IPS-18a (cell line): ENCODE measurements around the gene SPRED2.

Experiments
- H3K27ac ChIP-seq: one replicate; pipeline ENCODE4 v1.5.1; 2013; ENCODE audit warnings: low read length
- H3K27me3 ChIP-seq: one replicate; pipeline ENCODE4 v1.6.1; 2013; ENCODE audit warnings: mild to moderate bottlenecking, low read length; ENCODE audit not compliant: control insufficient read depth, insufficient read depth
- H3K36me3 ChIP-seq: one replicate; pipeline ENCODE4 v1.6.1; 2013; ENCODE audit warnings: low read depth, low read length; ENCODE audit not compliant: control insufficient read depth
- H3K4me1 ChIP-seq: one replicate; pipeline ENCODE4 v1.6.1; 2013; ENCODE audit warnings: low read depth, low read length; ENCODE audit not compliant: control insufficient read depth
- H3K4me3 ChIP-seq: one replicate; pipeline ENCODE4 v1.5.1; 2013; ENCODE audit warnings: low read length
- H3K9ac ChIP-seq: one replicate; pipeline ENCODE4 v1.6.1; 2013; ENCODE audit warnings: mild to moderate bottlenecking, low read length, moderate library complexity
- H3K9me3 ChIP-seq: one replicate; pipeline ENCODE4 v1.6.1; 2013; ENCODE audit warnings: low read depth, low read length; ENCODE audit not compliant: control insufficient read depth

SPRED2 gene

DNA sequence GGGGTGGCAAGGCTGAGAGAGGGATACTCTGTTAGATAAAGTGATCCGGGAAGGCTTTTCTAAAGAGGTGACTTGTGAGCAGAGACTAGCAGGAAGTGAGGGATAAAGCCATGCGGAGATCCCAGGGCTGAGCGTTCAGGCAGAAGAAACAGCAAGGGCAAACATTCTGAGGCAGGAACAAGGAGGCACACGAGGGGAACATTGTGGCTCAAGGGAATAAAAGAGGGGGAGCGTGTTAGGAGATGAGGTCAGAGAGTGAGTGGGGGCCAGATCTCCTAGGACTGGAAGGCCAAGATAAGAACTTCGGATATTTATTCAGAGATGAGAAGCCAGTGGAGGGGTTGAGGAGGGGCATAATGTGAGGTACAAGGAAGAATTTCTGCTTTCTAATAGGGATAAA lies 137.7 kb downstream of the SPRED2 start:
- peaks cover 10% of the 10 kb centered on the region for H3K4me1 ChIP-seq
- no peaks in the 10 kb centered on the region for H3K36me3 ChIP-seq
- no peaks in the 10 kb centered on the region for H3K9me3 ChIP-seq
- no peak overlapping the region for H3K4me3 ChIP-seq
- no peaks in the 10 kb centered on the region for H3K27me3 ChIP-seq
- no peak overlapping the region for H3K9ac ChIP-seq
- no peak overlapping the region for H3K27ac ChIP-seq

DNA sequence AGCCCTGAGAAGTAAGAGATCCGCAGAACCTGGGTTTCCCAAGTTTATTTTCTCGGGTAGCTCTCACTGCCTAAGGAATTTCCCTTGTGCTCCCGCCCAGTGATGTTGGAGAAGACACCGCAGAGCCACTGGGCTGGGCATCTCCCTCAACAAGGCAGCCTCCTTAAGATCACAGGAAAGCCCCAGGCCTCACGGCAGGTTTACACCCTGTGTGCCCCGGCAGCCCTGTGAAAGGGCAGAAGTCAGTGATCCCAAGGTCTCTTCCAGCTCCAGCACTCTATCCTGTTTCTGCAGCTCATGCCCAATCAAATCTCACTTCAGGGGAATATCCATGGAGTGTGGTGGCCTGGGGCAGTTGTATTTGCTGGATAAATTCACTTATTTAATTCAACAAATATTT lies 138.3 kb downstream of the SPRED2 start:
- no peak overlapping the region for H3K4me3 ChIP-seq
- no peaks in the 10 kb centered on the region for H3K36me3 ChIP-seq
- H3K9ac ChIP-seq: no peak overlapping the region
- H3K9me3 ChIP-seq: no peaks in the 10 kb centered on the region
- no peaks in the 10 kb centered on the region for H3K27me3 ChIP-seq
- no peak overlapping the region for H3K27ac ChIP-seq
- peaks cover 10% of the 10 kb centered on the region for H3K4me1 ChIP-seq

DNA sequence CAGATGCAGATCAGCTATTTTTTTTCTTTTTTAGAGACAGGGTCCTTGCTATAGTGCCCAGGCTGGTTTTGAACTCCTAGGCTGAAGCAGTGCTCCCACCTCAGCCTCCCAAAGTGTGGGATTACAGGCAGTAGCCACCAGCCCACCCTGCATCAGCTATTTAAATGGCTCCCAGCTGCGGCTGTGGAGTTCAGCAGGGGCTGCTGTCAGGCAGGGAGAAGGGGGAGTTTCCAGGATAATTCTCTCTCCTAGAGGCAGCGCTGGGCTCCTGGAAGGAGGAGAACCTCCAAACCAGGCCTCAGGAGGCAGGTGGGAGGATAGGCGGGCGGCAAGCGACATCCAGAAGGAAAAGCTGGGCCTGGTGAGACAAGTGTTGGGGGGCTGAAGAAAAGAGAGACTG lies 139.0 kb downstream of the SPRED2 start:
- H3K9me3 ChIP-seq: no peaks in the 10 kb centered on the region
- peaks cover 10% of the 10 kb centered on the region for H3K4me1 ChIP-seq
- no peak overlapping the region for H3K4me3 ChIP-seq
- no peak overlapping the region for H3K27ac ChIP-seq
- H3K27me3 ChIP-seq: no peaks in the 10 kb centered on the region
- H3K9ac ChIP-seq: no peak overlapping the region
- no peaks in the 10 kb centered on the region for H3K36me3 ChIP-seq

DNA sequence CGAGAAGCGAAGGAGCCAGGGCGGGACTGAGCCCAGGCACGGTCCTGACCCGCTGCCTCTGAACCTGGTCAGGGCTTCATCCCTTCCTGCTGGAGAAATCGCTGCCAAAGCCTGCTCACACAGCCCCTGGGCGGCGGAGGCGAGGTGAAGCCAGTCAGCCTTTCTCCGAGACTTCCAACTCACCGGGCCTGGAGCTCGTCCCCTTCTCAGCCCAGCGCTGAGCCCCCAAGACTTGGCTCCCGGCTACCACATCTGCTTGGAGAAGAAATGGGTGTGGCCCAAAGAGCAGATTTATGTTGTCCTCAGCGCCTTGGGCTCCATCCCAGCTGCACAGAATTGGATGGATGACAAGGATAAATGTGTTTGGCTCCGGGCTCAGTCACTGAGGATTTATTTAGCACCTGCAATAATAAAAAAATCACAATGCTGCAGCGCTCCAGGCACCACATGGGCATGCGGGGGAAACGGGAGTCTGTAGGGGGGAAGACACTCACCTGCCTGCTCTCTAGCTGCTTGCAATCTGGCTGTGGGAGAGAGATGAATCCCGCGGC lies 139.9 kb downstream of the SPRED2 start:
- H3K36me3 ChIP-seq: no peaks in the 10 kb centered on the region
- no peak overlapping the region for H3K9ac ChIP-seq
- no peak overlapping the region for H3K27ac ChIP-seq
- H3K9me3 ChIP-seq: no peaks in the 10 kb centered on the region
- H3K27me3 ChIP-seq: no peaks in the 10 kb centered on the region
- H3K4me3 ChIP-seq: no peak overlapping the region
- peaks cover 10% of the 10 kb centered on the region for H3K4me1 ChIP-seq

DNA sequence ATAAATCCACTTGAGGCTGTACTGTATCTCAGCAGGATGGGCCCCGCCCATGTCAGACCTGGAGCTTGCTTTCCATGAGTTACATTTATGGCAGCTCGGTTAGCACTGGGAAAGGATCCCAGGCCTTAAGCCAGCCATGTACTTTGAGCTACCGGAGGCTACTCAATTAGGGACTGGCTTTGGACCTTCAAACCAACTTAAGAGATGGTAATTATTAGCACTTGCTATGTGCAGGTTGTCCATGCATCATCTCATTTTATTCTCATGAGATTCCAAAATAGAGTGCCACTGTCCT lies 140.3 kb downstream of the SPRED2 start:
- Histone ChIP-seq H3K4me1 (peaks cover 10% of the 10 kb centered on the region), H3K27ac (no peak overlapping the region), H3K9ac (no peak overlapping the region), H3K4me3 (no peak overlapping the region), H3K9me3 (no peaks in the 10 kb centered on the region), H3K36me3 (no peaks in the 10 kb centered on the region), H3K27me3 (no peaks in the 10 kb centered on the region)

DNA sequence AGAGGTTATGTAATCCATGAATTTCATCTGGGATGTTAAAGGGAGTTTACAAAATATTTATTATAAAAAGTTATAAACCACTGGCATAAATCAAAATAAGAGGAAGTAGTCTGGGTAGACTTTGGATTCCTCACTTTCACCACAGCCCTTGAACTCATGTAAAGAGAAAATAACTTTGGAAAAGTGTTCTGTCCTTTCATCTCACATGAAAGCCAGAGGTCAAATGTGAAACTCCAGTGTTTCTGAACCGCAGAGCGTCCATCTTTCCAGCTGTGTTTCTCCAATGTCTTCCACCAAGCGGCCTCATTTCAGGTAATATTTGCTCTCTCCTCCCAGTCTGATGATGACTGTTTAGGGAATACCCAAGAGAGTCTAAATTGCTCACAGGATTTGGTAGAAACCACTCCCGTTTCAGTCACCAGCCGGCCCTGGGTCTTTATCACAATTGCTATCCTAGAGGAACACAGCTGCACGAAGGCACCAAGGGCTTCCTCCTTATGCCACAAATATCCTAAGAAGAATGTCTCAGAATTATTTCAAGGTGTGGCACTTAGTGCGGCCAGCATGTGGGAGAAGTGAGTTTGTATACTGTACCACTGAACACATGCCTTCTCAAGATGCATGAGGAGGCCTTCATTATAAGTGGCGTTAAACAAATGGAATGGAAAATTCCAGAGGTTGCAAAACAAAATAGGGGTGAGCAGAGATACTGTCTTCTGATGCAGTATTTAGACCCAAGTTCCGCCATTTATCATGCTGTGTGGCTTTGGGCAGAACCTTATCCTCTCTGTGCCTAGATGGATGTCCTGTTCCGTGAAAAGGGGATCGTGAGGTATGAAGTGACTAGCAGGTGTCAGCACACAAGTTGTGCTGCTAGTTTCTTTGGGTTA lies 140.9 kb downstream of the SPRED2 start:
- no peaks in the 10 kb centered on the region for H3K36me3 ChIP-seq
- H3K27ac ChIP-seq: no peak overlapping the region
- H3K9ac ChIP-seq: no peak overlapping the region
- H3K27me3 ChIP-seq: no peaks in the 10 kb centered on the region
- H3K4me3 ChIP-seq: no peak overlapping the region
- H3K9me3 ChIP-seq: no peaks in the 10 kb centered on the region
- peaks cover 10% of the 10 kb centered on the region for H3K4me1 ChIP-seq

DNA sequence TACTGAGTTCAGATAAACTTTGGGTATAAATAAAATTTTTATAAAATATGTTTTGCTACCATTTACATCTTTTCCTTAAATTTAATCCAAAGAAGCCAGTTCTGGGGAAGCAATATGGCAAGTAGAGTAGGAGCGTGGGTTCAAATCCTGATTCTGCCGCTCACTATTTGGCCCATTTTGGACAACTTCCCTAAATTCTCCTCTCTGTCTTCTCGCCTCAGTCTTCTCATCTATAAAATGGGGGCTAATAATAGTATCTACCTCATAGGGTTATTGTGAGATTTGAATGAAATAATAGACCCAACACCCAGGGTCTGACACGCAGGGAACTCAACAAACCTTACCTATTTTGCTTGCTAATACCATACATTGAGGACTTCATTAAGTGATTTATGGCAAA lies 145.0 kb downstream of the SPRED2 start:
- Histone ChIP-seq H3K9me3 (no peaks in the 10 kb centered on the region), H3K4me1 (peaks cover 3% of the 10 kb centered on the region), H3K27me3 (peaks cover 11% of the 10 kb centered on the region), H3K4me3 (no peak overlapping the region), H3K36me3 (no peaks in the 10 kb centered on the region), H3K9ac (no peak overlapping the region), H3K27ac (no peak overlapping the region)

DNA sequence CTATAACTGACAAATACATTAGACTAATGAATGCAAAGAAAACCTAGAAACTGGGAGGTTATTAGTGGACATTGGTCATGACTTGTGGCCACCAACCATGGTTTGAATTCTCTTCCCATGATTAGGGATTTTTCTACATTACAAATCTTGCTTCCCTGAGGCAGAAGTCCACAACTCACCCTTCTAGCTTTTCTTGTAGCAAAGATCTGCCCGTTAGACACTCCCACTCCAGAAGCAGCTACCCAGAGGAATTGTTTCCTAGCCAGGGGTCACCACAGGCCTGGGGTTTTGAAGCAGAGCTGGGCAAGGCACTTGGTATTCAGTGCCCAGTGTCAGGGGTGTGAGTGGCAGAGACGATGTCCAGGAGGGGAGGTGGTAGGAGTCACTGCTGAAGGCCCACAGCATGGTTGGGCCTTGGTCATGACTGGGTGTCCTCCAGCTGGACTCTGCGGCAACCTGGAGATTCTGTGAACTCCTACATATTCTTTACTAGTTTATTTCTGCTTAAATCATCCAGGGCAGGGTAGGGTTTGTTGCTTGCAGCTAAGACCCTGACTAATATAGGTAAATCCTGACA lies 149.8 kb downstream of the SPRED2 start:
- H3K36me3 ChIP-seq: no peaks in the 10 kb centered on the region
- no peak overlapping the region for H3K27ac ChIP-seq
- no peak overlapping the region for H3K4me3 ChIP-seq
- H3K4me1 ChIP-seq: peaks cover 8% of the 10 kb centered on the region
- peaks cover 59% of the 10 kb centered on the region for H3K27me3 ChIP-seq
- H3K9me3 ChIP-seq: no peaks in the 10 kb centered on the region
- no peak overlapping the region for H3K9ac ChIP-seq

DNA sequence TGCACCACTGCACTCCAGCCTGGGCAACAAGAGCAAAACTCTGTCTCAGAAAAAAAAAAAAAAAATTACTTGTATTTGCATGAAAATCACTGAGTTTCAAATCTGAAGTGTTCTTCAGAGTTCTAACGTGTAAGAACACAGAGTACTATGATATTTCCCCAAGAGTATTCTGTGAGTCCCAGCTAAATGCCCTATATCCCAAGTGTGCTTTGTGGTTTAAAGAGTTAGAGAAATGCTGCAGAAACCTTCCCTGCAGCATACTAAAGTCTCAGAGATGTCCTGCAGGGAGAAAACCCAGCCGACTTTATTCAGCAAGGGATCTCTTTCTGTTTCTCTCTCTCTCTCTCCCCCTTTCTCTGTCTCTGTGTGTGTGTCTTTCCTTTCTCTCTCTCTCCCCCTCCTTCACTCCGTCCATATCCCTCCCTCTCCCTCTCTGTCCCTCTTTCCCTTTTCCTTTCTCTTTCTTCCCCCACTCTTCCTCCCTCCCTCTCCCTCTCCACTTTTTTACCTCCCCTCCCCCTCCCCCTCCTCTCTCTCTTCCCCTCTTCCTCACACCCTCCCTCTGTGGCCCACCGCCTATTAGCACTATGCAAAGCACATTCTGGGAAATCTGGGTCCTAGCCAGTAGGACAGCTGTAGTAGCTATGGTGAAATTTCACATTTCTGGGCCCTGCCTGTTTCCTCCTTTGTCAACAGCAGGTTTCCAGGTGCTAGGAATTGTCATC lies 150.6 kb downstream of the SPRED2 start:
- Histone ChIP-seq H3K9ac (no peak overlapping the region), H3K9me3 (no peaks in the 10 kb centered on the region), H3K36me3 (no peaks in the 10 kb centered on the region), H3K4me3 (no peak overlapping the region), H3K4me1 (peaks cover 14% of the 10 kb centered on the region), H3K27ac (no peak overlapping the region), H3K27me3 (peaks cover 67% of the 10 kb centered on the region)

DNA sequence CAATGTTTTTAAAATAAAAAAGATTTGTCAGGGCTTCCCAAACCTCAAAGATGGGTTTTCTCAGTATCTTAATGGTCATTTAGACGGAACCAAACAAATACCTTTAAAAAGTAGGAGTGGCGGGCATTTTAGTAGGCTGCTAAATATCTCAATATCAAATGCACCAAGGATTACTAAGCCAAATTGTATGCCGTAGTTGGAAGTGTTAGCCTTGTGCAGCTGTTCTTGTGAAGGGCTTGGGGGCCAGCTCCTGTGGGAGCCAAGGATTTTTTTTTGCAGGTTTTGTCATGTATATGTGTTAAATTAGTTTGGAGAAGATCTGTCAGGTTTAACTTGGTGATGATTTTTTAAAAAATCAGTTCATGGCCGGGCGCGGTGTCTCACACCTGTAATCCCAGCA lies 152.6 kb downstream of the SPRED2 start:
- peaks cover 21% of the 10 kb centered on the region for H3K4me1 ChIP-seq
- H3K9ac ChIP-seq: no peak overlapping the region
- no peak overlapping the region for H3K27ac ChIP-seq
- no peaks in the 10 kb centered on the region for H3K36me3 ChIP-seq
- no peaks in the 10 kb centered on the region for H3K9me3 ChIP-seq
- no peak overlapping the region for H3K4me3 ChIP-seq
- H3K27me3 ChIP-seq: peaks cover 87% of the 10 kb centered on the region

DNA sequence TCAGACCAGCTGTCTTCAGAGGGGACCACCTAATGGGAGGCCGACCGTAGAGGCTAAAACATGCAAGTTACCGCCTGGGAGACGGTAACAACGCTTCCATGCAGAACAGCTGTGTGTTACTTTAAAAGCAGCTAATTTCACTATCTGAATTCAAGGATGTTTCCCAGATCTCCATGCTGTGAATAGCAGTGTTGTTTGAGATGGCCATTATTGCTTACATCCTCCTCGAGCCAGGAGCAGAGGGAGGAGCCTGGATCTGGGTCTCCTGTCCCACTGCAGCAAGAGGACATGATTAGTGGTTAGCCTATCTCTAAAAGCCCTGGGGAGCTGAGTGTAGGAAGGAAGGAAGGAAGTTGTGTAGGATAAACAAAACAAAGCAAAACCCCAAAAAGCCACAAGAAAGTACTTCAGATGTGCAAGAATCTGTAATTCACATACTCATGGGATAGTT lies 153.8 kb downstream of the SPRED2 start:
- H3K4me1 ChIP-seq: peaks cover 21% of the 10 kb centered on the region
- H3K27me3 ChIP-seq: peaks cover 99% of the 10 kb centered on the region
- H3K36me3 ChIP-seq: no peaks in the 10 kb centered on the region

More for the DNA sequence above, 153.8 kb downstream of the SPRED2 start:
- Histone ChIP-seq H3K4me3 (no peak overlapping the region), H3K27ac (no peak overlapping the region), H3K9me3 (no peaks in the 10 kb centered on the region), H3K9ac (no peak overlapping the region)
